Brain microvascular endothelial cell (primary cell): ENCODE data around the gene TMEM120B.
A peak's percentile ranks its signal among the peaks of the same experiment; 100 is the strongest.
"Not testable (repeated sequence)": the region's sequence is repeated elsewhere in the genome, so short reads cannot be mapped to it uniquely, and the experiment has no call there.

ENCODE experiments used
- DNase-seq: peaks from one replicate; pipeline ENCODE4 v3.0.0-alpha.2; 2020
- H3K27ac ChIP-seq: fragments of 250-450 bp; sonication (Bioruptor Pico); 2 replicates; pipeline ENCODE4 v1.5.1; 2020; ENCODE audit warnings: mild to moderate bottlenecking, moderate library complexity
- H3K27me3 ChIP-seq: fragments of 250-450 bp; sonication (Bioruptor Pico); replicated peaks from 2 replicates; pipeline ENCODE4 v1.5.1; 2020; ENCODE audit warnings: mild to moderate bottlenecking
- H3K36me3 ChIP-seq: fragments of 250-450 bp; sonication (Bioruptor Pico); replicated peaks from 2 replicates; pipeline ENCODE4 v1.5.1; 2020; ENCODE audit warnings: mild to moderate bottlenecking
- H3K4me3 ChIP-seq: 2 replicates; pipeline ENCODE4 v1.5.1; 2011; ENCODE audit warnings: low read depth, mild to moderate bottlenecking, control low read depth, low read length, moderate library complexity
- CTCF ChIP-seq: IDR thresholded peaks from 2 replicates; pipeline ENCODE4 v1.5.1; 2011; ENCODE audit warnings: low read depth, mild to moderate bottlenecking, moderate library complexity, low read length, control low read depth, inconsistent platforms; ENCODE audit errors: missing control alignments
- in situ Hi-C: cut with HindIII; loops from 2 replicates; pipeline ENCODE4 v1.10.0; 2017; ENCODE audit warnings: low sequenced_read_pairs, low pct_ligation_motif_present

Gene TMEM120B

GRCh38 chr12:121712461-121713256, at the start of gene TMEM120B:
Gene TMEM120B (plus strand): TSS chr12:121712752. CDS start chr12:121712896, 144 bp downstream.
- TF ChIP-seq CTCF = peak; percentile 25
- H3K4me3 ChIP-seq = peak within 1 kb of the TSS; percentile 87
- no peaks in the 10 kb centered on the region for H3K36me3 ChIP-seq
- H3K27me3 ChIP-seq = no peaks in the 10 kb centered on the region
- in situ Hi-C loops = no loop called here
- H3K27ac ChIP-seq = peak within 1 kb of the TSS; percentile 76
- DNase-seq = peak; percentile 62

DNA sequence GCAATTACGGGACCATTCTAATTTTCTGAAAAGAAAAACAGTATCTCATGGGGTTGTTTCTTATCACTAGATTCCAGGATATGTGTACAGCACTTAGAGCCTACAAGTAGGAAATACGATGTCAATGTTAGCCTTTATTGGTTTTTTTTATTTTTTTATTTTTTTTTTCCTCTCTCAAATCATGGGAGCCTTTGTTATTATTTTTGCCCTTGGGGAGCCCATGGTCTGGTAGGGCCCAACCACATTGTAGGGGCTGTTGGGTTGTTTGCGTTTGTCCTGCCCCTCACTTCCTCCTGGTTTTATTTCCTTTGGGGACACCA, 49.0 kb upstream of the TMEM120B start:
- Histone ChIP-seq H3K27me3 (no peaks in the 10 kb centered on the region), H3K4me3 (no peak overlapping the region), H3K27ac (no peak overlapping the region), H3K36me3 (no peaks in the 10 kb centered on the region)
- no peak for TF ChIP-seq CTCF
- in situ Hi-C loops = no loop called here
- DNase-seq = no peak

DNA sequence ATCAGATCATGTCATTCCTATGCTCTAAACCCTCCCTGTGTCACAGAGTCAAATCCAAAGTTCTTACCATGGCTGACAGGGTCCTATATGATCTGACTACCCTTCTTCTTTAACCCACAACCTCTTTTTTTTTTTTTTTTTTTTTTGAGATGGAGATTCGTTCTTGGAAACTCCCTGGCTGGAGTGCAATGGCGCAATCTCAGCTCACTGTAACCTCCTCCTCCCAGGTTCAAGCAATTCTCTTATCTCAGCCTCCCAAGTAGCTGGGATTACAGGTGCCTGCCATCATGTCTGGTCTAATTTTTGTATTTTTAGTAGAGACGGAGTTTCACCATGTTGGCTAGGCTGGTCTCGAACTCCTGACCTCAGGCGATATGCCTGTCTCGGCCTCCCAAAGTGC, 45.7 kb upstream of the TMEM120B start:
- in situ Hi-C loops, H3K27ac ChIP-seq, H3K27me3 ChIP-seq, H3K4me3 ChIP-seq, H3K36me3 ChIP-seq, DNase-seq: not testable (repeated sequence)

- TF ChIP-seq CTCF = peak; percentile 82
- no peak overlapping the region for H3K4me3 ChIP-seq
- in situ Hi-C loops = no loop called here
- no peaks in the 10 kb centered on the region for H3K36me3 ChIP-seq
- no peaks in the 10 kb centered on the region for H3K27me3 ChIP-seq
- DNase-seq = no peak
- H3K27ac ChIP-seq = no peak overlapping the region
Observed at GRCh38 chr12:121668750-121669520, 43.6 kb upstream of the TMEM120B start.

- Histone ChIP-seq H3K36me3 (no peaks in the 10 kb centered on the region), H3K27me3 (no peaks in the 10 kb centered on the region), H3K27ac (no peak within 1 kb of the TSS), H3K4me3 (no peak within 1 kb of the TSS)
- no peak for TF ChIP-seq CTCF
- no peak for DNase-seq
- in situ Hi-C loops = no loop called here
Observed at GRCh38 chr12:121669521-121669900, 43.0 kb upstream of the TMEM120B start, which contains the start of gene MORN3. Gene MORN3 (minus strand): TSS chr12:121669654. CDS start chr12:121669483, 171 bp downstream.

DNA sequence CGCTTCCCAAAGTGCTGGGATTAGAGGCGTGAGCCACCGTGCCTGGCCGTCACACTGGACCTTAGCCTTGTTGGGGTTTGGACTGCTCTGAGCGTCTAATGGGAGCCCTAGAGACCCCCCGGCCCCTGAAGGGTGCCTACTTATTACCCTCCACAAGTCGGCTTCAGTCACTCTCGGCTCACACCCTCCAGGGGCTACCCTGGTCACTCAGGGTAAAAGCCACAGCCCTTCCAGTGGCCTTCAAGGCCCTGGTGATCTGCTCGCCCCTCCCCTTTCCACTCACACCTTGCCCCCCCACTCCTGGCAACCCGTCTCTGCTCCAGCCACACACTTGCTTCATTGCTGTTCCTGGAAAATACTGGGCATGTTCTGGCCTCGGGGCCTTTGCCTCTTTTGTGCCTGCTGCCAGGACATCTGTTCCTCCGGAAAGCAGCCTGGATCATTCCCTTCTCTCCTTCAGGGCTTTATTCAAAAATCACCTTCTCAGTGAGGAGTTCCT, 39.5 kb upstream of the TMEM120B start:
- Histone ChIP-seq H3K4me3 (no peak overlapping the region), H3K36me3 (no peaks in the 10 kb centered on the region), H3K27ac (no peak overlapping the region), H3K27me3 (no peaks in the 10 kb centered on the region)
- TF ChIP-seq CTCF = no peak
- in situ Hi-C loops = no loop called here
- no peak for DNase-seq
